Measurements from ENCODE around the gene FA2H. TPM values are rescaled to one million over a fixed set of nuclear protein-coding genes. Genes with fewer than 3 reads are reported as not detected.

Gene FA2H
- total and polyA plus RNA-seq, 10 of the 15 experiments (the other 5 are each of a cell fraction or from before 2014, with no cell fraction given), result 0.05 to 0.73 (median 0.51) TPM; not detected in 3

- WGBS (ENCODE audit: insufficient coverage, insufficient replicate concordance, low lambda C conversion rate, missing lambda C conversion rate), result 31% methylated on average over 13 of the region's 13 CpGs
- ChIA-PET SMC1A (ENCODE audit: uncharacterized antibody, unreplicated experiment) (no interaction called here), CTCF (interaction anchor here (8.9 kb wide), 1 partner anchor 91 kb away, joined by 35 read pairs; no protein-coding TSS in a partner anchor), RAD21 (ENCODE audit: unreplicated experiment) (no interaction called here), POLR2A (no interaction called here)
- Histone ChIP-seq H3K4me1 (ENCODE audit: control insufficient read depth, insufficient read depth, low read length) (peaks cover 21% of the 10 kb centered on the region), H2AFZ (ENCODE audit: control insufficient read depth, low read depth, low read length) (no peak overlapping the region), H3K27ac (ENCODE audit: control insufficient read depth, insufficient read depth) (peak overlapping the region; percentile 33; the same call in 1 of the 2 replicates), H3K9me3 (replicated peaks; ENCODE audit: control insufficient read depth, insufficient read depth, low read length) (no peaks in the 10 kb centered on the region; the same call in 2 of the 3 replicates), H3K79me2 (ENCODE audit: control insufficient read depth, insufficient read depth, low read length) (no peaks in the 10 kb centered on the region), H3K27me3 (replicated peaks in 1 of 2; ENCODE audit: control insufficient read depth in 2 of 2, insufficient read depth in 2 of 2, low read length in 1 of 2) (peaks cover 0 to 5% of the 10 kb centered on the region in 2 experiments), H3K4me2 (ENCODE audit: control insufficient read depth, insufficient read depth) (peak overlapping the region; percentile 67; the same call in 1 of the 2 replicates), H4K20me1 (ENCODE audit: control insufficient read depth, insufficient read depth) (no peaks in the 10 kb centered on the region), H3K9ac (ENCODE audit: control insufficient read depth, insufficient read depth, low read length) (no peak overlapping the region; the same call in 1 of the 2 replicates), H3K36me3 (ENCODE audit: control insufficient read depth in 2 of 2, insufficient read depth in 2 of 2, low read length in 1 of 2) (no peaks in the 10 kb centered on the region), H3K4me3 (no peak overlapping the region)
- TF ChIP-seq ELK1 (IDR thresholded peaks at IDR 0.05; ENCODE audit: low read depth, low read length) (no peak), IRF3 (IDR thresholded peaks at IDR 0.05) (no peak), ZNF622 (IDR thresholded peaks at IDR 0.05) (no peak), EP300 (IDR thresholded peaks at IDR 0.05; ENCODE audit: borderline replicate concordance in 1 of 2, control insufficient read depth in 1 of 2, low read depth in 2 of 2, low read length in 2 of 2) (no peak), NR2C1 (IDR thresholded peaks at IDR 0.05) (no peak), CHD4 (IDR thresholded peaks at IDR 0.05) (no peak), USF1 (IDR thresholded peaks at IDR 0.05; ENCODE audit: borderline replicate concordance, extremely low read length, insufficient read depth, low read depth, low read length) (no peak), HDGF (IDR thresholded peaks at IDR 0.05) (no peak), KDM1A (IDR thresholded peaks at IDR 0.05; ENCODE audit: borderline replicate concordance) (no peak), TBL1XR1 (IDR thresholded peaks at IDR 0.05; ENCODE audit: low read depth, low read length) (no peak), FOXK2 (IDR thresholded peaks at IDR 0.05) (no peak), BCL11A (IDR thresholded peaks at IDR 0.05; ENCODE audit: low read depth, low read length) (no peak), RFX5 (IDR thresholded peaks at IDR 0.05; ENCODE audit: low read depth, low read length) (no peak), TCF7 (IDR thresholded peaks at IDR 0.05; ENCODE audit: borderline replicate concordance) (no peak), RELB (IDR thresholded peaks at IDR 0.05; ENCODE audit: low read depth) (no peak)
- ATAC-seq, result no peak
- no peak for FAIRE-seq
- intact Hi-C loops (cut with micrococcal nuclease; ENCODE audit: unreplicated experiment), result no loop called here
- no TSS peak for BruUV-seq (replicated peaks)
- in situ Hi-C loops (cut with MboI), result no loop called here
- DNase-seq (ENCODE audit: low read depth, low spot score), result no peak
Measured at GRCh38 chr16:74770831-74771526, 3.6 kb downstream of the FA2H start.
